PFSK-1 (cell line): ENCODE data around the gene LDLRAD4.

Experiments used
- FOXP2 ChIP-seq: optimal IDR thresholded peaks from 2 replicates; pipeline ENCODE3; 2011; ENCODE audit warnings: borderline replicate concordance, control low read depth, inconsistent platforms; ENCODE audit not compliant: insufficient read depth; ENCODE audit errors: extremely low read length, extremely low read depth
- POLR2AphosphoS5 ChIP-seq: IDR thresholded peaks from 2 replicates; pipeline ENCODE4 v1.6.1; 2012; ENCODE audit warnings: low read depth, mild to moderate bottlenecking, control low read depth, low read length, moderate library complexity
- REST ChIP-seq, 2 experiments: IDR thresholded peaks; 2 replicates each; pipeline versions ENCODE4 v1.6.1 to v1.8.0; 2011 to 2012; ENCODE audit warnings: low read depth in 2 of 2, low read length in 2 of 2, control low read depth in 1 of 2, inconsistent platforms in 1 of 2, mild to moderate bottlenecking in 1 of 2, moderate library complexity in 1 of 2; ENCODE audit not compliant: insufficient read depth in 1 of 2
- SIN3A ChIP-seq: IDR thresholded peaks from 2 replicates; pipeline ENCODE4 v1.6.1; 2012; ENCODE audit warnings: mild to moderate bottlenecking, low read length, moderate library complexity, borderline replicate concordance; ENCODE audit not compliant: insufficient read depth
- TAF1 ChIP-seq: IDR thresholded peaks from 2 replicates; pipeline ENCODE4 v1.6.1; 2012; ENCODE audit warnings: low read length, control low read depth, borderline replicate concordance; ENCODE audit not compliant: insufficient read depth

LDLRAD4 gene

DNA sequence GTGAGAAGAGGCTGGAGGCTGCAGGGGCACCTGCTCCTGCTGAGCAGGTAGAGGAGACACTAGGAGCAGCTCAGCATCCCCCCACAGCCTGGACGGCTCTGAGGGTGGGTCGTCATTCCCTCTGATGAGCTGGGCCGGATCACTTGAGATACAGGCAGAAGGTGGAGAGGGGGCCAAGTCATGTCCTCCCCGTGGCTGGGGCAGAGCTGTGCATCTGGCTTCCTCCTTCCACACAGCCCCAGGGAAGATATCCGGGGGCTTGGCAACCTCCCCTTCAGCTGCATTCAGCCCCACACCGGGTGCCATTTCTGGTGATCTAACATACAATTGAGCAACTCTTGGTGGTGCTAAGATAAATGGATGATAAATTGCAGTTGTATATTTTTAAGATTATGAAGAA, 236.9 kb downstream of the LDLRAD4 start:
- TF ChIP-seq FOXP2 = no peak

- no peak for TF ChIP-seq SIN3A
- TF ChIP-seq REST (IDR thresholded peaks at IDR 0.05; ENCODE audit: insufficient read depth in 1 of 2, low read depth in 2 of 2, low read length in 2 of 2) = no peak
- no peak for TF ChIP-seq POLR2AphosphoS5
- no peak for TF ChIP-seq FOXP2
- no peak for TF ChIP-seq TAF1
Observed at GRCh38 chr18:13455960-13456481, 237.5 kb downstream of the LDLRAD4 start.

DNA sequence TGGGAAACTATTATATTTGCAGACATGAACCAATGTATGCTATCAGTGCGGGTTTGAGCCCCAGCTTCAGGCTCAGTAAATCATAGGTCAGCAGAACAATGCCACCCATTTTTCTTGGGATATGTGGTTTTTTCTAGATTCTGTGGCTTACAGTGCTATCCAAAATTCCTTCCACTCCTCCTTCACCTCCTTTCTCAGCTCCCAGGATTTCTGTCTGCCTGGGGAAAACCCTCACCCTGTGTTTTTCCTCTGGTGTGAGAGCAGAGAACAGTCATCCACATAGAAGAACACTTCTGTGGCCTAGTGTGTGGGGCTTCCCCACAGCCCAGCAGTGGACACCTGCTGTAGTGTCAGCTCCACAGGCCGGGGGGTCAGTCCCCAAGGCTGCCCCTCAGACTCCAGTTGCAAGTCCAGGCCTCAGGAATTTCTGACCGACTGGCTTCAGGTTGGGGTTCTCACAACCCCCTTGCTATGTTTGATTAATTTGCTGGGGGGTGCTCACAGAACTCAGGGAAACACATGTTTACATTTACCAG, 238.2 kb downstream of the LDLRAD4 start:
- no peak for TF ChIP-seq SIN3A
- no peak for TF ChIP-seq POLR2AphosphoS5
- no peak for TF ChIP-seq TAF1
- TF ChIP-seq FOXP2 = no peak
- TF ChIP-seq REST (IDR thresholded peaks at IDR 0.05; ENCODE audit: insufficient read depth in 1 of 2, low read depth in 2 of 2, low read length in 2 of 2) = no peak

GRCh38 chr18:13457327-13457726, 238.8 kb downstream of the LDLRAD4 start:
- TF ChIP-seq TAF1 (no peak), REST (IDR thresholded peaks at IDR 0.05; ENCODE audit: insufficient read depth in 1 of 2, low read depth in 2 of 2, low read length in 2 of 2) (no peak), POLR2AphosphoS5 (no peak), SIN3A (no peak), FOXP2 (no peak)

- TF ChIP-seq SIN3A (no peak), POLR2AphosphoS5 (no peak), REST (IDR thresholded peaks at IDR 0.05; ENCODE audit: insufficient read depth in 1 of 2, low read depth in 2 of 2, low read length in 2 of 2) (no peak), FOXP2 (no peak), TAF1 (no peak)
Observed at GRCh38 chr18:13460946-13461345, 242.4 kb downstream of the LDLRAD4 start.
